T-helper 2 cell (primary cell): ENCODE measurements around the gene SRGAP2B.
"Not testable (repeated sequence)": the region's sequence is repeated elsewhere in the genome, so short reads cannot be mapped to it uniquely, and the experiment has no call there.

Source experiments
- DNase-seq, 5 experiments: peaks; one replicate each; pipeline versions ENCODE4 v3.0.0 to v3.0.0-alpha.2; 2012 to 2022

The SRGAP2B gene

GRCh38 chr1:144941710-144942109, 153.4 kb downstream of the SRGAP2B start:
- DNase-seq: not testable (repeated sequence)

- DNase-seq: not testable (repeated sequence)
Measured at GRCh38 chr1:144940054-144940453, 155.1 kb downstream of the SRGAP2B start.

- DNase-seq: not testable (repeated sequence)
Measured at GRCh38 chr1:144938627-144939026, 156.5 kb downstream of the SRGAP2B start.

- not testable (repeated sequence) for DNase-seq
Measured at GRCh38 chr1:144936186-144936732, 158.9 kb downstream of the SRGAP2B start.

GRCh38 chr1:144935310-144935709, 159.8 kb downstream of the SRGAP2B start:
- DNase-seq: not testable (repeated sequence)

GRCh38 chr1:144933014-144933413, 162.1 kb downstream of the SRGAP2B start:
- not testable (repeated sequence) for DNase-seq

GRCh38 chr1:144932153-144932552, 163.0 kb downstream of the SRGAP2B start:
- DNase-seq: not testable (repeated sequence)

GRCh38 chr1:144931553-144931952, 163.6 kb downstream of the SRGAP2B start:
- not testable (repeated sequence) for DNase-seq

GRCh38 chr1:144930085-144930777, 164.9 kb downstream of the SRGAP2B start:
- DNase-seq: peak in 1 of 5 experiments; percentile 3

- DNase-seq: peak in 1 of 5 experiments; percentile 6
Measured at GRCh38 chr1:144927292-144927691, 167.8 kb downstream of the SRGAP2B start.

GRCh38 chr1:144923640-144924039, 171.5 kb downstream of the SRGAP2B start:
- not testable (repeated sequence) for DNase-seq

- not testable (repeated sequence) for DNase-seq
Measured at GRCh38 chr1:144922785-144923184, 172.3 kb downstream of the SRGAP2B start.

GRCh38 chr1:144919106-144919505, 176.0 kb downstream of the SRGAP2B start:
- not testable (repeated sequence) for DNase-seq

- DNase-seq: not testable (repeated sequence)
Measured at GRCh38 chr1:144918027-144918603, 177.0 kb downstream of the SRGAP2B start.

GRCh38 chr1:144917154-144918026, 177.7 kb downstream of the SRGAP2B start:
- not testable (repeated sequence) for DNase-seq

- not testable (repeated sequence) for DNase-seq
Measured at GRCh38 chr1:144913977-144914734, 181.0 kb downstream of the SRGAP2B start.

- not testable (repeated sequence) for DNase-seq
Measured at GRCh38 chr1:144913458-144913857, 181.7 kb downstream of the SRGAP2B start.

GRCh38 chr1:144910729-144911128, 184.4 kb downstream of the SRGAP2B start:
- not testable (repeated sequence) for DNase-seq

- DNase-seq: not testable (repeated sequence)
Measured at GRCh38 chr1:144900841-144901240, 194.3 kb downstream of the SRGAP2B start.

- not testable (repeated sequence) for DNase-seq
Measured at GRCh38 chr1:144894454-144895201, 200.5 kb downstream of the SRGAP2B start.
